CD4-positive, alpha-beta T cell (primary cell): ENCODE results near the gene UTP20. TPM values are rescaled to one million over a fixed set of nuclear protein-coding genes. Genes with fewer than 3 reads are reported as not detected.

Experiments
- ATAC-seq: fragments of 200-7000 bp; cut with Tn5 transposase; one replicate; pipeline ENCODE4 v1.10.0; 2022; ENCODE audit warnings: mild to moderate bottlenecking; ENCODE audit not compliant: poor library complexity
- CTCF ChIA-PET: fragments of 350-600 bp; sonication (Branson Sonifier 250); formaldehyde crosslinking; loops from one replicate; lab custom pipeline; 2021; ENCODE audit warnings: antibody characterized with exemption, inconsistent platforms; lab: Charles Lee
- POLR2A ChIA-PET: fragments of 350-600 bp; sonication (Branson Sonifier 250); formaldehyde crosslinking; loops from one replicate; lab custom pipeline; 2021; ENCODE audit warnings: antibody characterized with exemption, inconsistent platforms; lab: Charles Lee
- DNase-seq, 14 experiments: peaks; one replicate each; pipeline ENCODE4 v3.0.0-alpha.2; 2013 to 2020; ENCODE audit warnings: mixed read lengths in 2 of 14
- H3K27ac ChIP-seq, 2 donors: one replicate each; pipeline versions ENCODE4 v1.5.1 to v1.7.0; 2013; ENCODE audit warnings: low read length in 2 of 2, low read depth in 1 of 2, mild to moderate bottlenecking in 1 of 2
- H3K27me3 ChIP-seq, 2 experiments: 1 replicate in 1 of 2; 2 replicates in 1 of 2; pipeline versions ENCODE4 v1.6.1 to v1.7.0; 2013; ENCODE audit warnings: low read length in 2 of 2, control low read depth in 1 of 2, mild to moderate bottlenecking in 1 of 2, moderate library complexity in 1 of 2; ENCODE audit not compliant: insufficient read depth in 2 of 2, control insufficient read depth in 1 of 2
- H3K36me3 ChIP-seq: one replicate; pipeline ENCODE4 v1.6.1; 2013; ENCODE audit warnings: low read length, control low read depth; ENCODE audit not compliant: insufficient read depth
- H3K4me1 ChIP-seq: one replicate; pipeline ENCODE4 v1.6.1; 2013; ENCODE audit warnings: low read length, control low read depth; ENCODE audit not compliant: insufficient read depth
- H3K4me3 ChIP-seq: one replicate; pipeline ENCODE4 v1.5.1; 2013; ENCODE audit warnings: mild to moderate bottlenecking, low read length, moderate library complexity
- H3K9me3 ChIP-seq, 2 experiments: 1 replicate in 1 of 2; 2 replicates in 1 of 2; pipeline versions ENCODE4 v1.6.1 to v1.7.0; 2013; ENCODE audit warnings: low read length in 2 of 2, mild to moderate bottlenecking in 2 of 2, control low read depth in 1 of 2, moderate library complexity in 1 of 2; ENCODE audit not compliant: control insufficient read depth in 1 of 2, insufficient read depth in 1 of 2
- H3K27ac Mint-ChIP-seq: one replicate; pipeline ENCODE4 v1.8.0; 2020; ENCODE audit warnings: mixed read lengths
- H3K27me3 Mint-ChIP-seq: one replicate; pipeline ENCODE4 v1.8.0; 2021; ENCODE audit warnings: mixed read lengths
- H3K36me3 Mint-ChIP-seq: one replicate; pipeline ENCODE4 v1.8.0; 2021; ENCODE audit warnings: low read depth, mixed read lengths
- H3K4me1 Mint-ChIP-seq: one replicate; pipeline ENCODE4 v1.8.0; 2021; ENCODE audit warnings: low read depth, mixed read lengths
- H3K4me3 Mint-ChIP-seq: one replicate; pipeline ENCODE4 v1.8.0; 2020; ENCODE audit warnings: mild to moderate bottlenecking, mixed read lengths
- H3K9me3 Mint-ChIP-seq: one replicate; pipeline ENCODE4 v1.8.0; 2020; ENCODE audit warnings: mixed read lengths
- intact Hi-C, 2 experiments: fragments of 100-400 bp; cut with DNase I in 1 of 2; cut with micrococcal nuclease in 1 of 2; formaldehyde crosslinking; loops; one replicate each; pipeline versions ENCODE4 v1.15.1 to v1.9.0; 2023 to 2025; cut with DNase I, micrococcal nuclease
- total RNA-seq, 174 experiments: library from RNA in 2 of 174; stranded (reverse) in 2 of 174; gene quantifications; one replicate each; pipeline ENCODE4 v1.2.3 and lab custom pipeline; 2021 to 2026
- TF ChIP-seq, protein P1 (sequence below): fragments of 200-600 bp; IDR thresholded peaks from one replicate; pipeline ENCODE4 v1.8.0; 2022; ENCODE audit warnings: antibody characterized with exemption, mild to moderate bottlenecking

Gene UTP20
- total RNA-seq, 2 experiments from 2014 or later, result 9.1 to 9.6 TPM

DNA sequence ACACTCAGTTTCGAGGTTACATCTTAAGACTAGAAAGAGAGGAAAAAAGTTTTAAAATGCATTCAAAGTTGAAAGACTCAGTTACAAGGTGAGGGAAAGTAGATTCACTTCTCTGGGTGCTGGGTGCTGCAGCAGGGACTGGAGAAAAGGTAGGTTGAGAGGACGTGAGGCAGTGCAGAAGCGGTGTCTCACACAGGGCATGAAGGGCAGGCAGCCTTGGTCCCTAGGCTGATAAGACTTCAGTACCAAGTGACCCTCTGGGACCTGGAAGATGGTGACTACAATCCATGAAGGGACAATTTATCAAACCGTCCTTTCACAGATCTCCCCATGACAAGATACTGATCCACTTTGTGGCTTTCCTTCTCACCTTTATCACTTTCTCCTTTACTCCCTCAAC is 22.5 kb upstream of the UTP20 start:
- intact Hi-C loops, result no loop called here
- Mint-ChIP-seq H3K36me3 (no peaks in the 10 kb centered on the region), H3K9me3 (no peaks in the 10 kb centered on the region), H3K4me1 (no peaks in the 10 kb centered on the region), H3K27ac (no peak overlapping the region), H3K27me3 (peaks cover 14% of the 10 kb centered on the region), H3K4me3 (no peak overlapping the region)
- POLR2A ChIA-PET, result no interaction called here
- Histone ChIP-seq H3K27ac (no peak overlapping the region), H3K4me1 (no peaks in the 10 kb centered on the region), H3K4me3 (no peak overlapping the region), H3K27me3 (peaks cover 0 to 2% of the 10 kb centered on the region in 2 experiments), H3K36me3 (no peaks in the 10 kb centered on the region), H3K9me3 (no peaks in the 10 kb centered on the region)
- CTCF ChIA-PET, result no interaction called here
- DNase-seq (no peak), ATAC-seq (no peak)
- TF ChIP-seq, protein P1, sequence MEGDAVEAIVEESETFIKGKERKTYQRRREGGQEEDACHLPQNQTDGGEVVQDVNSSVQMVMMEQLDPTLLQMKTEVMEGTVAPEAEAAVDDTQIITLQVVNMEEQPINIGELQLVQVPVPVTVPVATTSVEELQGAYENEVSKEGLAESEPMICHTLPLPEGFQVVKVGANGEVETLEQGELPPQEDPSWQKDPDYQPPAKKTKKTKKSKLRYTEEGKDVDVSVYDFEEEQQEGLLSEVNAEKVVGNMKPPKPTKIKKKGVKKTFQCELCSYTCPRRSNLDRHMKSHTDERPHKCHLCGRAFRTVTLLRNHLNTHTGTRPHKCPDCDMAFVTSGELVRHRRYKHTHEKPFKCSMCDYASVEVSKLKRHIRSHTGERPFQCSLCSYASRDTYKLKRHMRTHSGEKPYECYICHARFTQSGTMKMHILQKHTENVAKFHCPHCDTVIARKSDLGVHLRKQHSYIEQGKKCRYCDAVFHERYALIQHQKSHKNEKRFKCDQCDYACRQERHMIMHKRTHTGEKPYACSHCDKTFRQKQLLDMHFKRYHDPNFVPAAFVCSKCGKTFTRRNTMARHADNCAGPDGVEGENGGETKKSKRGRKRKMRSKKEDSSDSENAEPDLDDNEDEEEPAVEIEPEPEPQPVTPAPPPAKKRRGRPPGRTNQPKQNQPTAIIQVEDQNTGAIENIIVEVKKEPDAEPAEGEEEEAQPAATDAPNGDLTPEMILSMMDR, result no peak

DNA sequence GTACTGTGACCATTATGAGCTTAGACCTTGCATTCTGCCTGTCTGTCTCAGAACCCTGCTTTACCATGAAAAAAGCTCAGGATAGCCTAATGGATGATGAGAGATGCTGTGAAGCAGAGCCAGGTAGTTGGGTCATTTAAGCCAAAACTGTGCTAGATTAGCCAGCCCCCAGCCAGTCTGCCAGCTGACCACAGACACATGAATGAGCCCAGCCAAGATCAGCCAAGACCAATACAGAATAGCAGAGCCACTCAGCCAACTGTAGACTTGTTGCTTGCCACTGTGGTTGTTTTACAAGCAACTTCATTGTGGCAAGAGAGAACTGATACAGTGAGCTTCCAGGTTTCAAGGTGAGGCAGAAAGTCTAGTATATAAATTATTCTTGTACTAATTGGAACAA is 12.8 kb upstream of the UTP20 start:
- no peak for ATAC-seq
- Histone ChIP-seq H3K4me1 (no peaks in the 10 kb centered on the region), H3K9me3 (peaks cover 0 to 5% of the 10 kb centered on the region in 2 experiments), H3K4me3 (no peak overlapping the region), H3K36me3 (no peaks in the 10 kb centered on the region), H3K27me3 (peaks cover 12 to 28% of the 10 kb centered on the region in 2 experiments), H3K27ac (no peak overlapping the region)
- Mint-ChIP-seq H3K27ac (no peak overlapping the region), H3K4me1 (no peaks in the 10 kb centered on the region), H3K27me3 (peaks cover 54% of the 10 kb centered on the region), H3K36me3 (no peaks in the 10 kb centered on the region), H3K4me3 (no peak overlapping the region), H3K9me3 (no peaks in the 10 kb centered on the region)
- POLR2A ChIA-PET, result no interaction called here
- CTCF ChIA-PET, result interaction anchor here (0.6 to 1.2 kb wide), 2 partner anchors 17 to 156 kb away, joined by 3 read pairs; no protein-coding TSS in a partner anchor
- DNase-seq, result no peak
- intact Hi-C loops, result no loop called here
- TF ChIP-seq, protein P1, result no peak

DNA sequence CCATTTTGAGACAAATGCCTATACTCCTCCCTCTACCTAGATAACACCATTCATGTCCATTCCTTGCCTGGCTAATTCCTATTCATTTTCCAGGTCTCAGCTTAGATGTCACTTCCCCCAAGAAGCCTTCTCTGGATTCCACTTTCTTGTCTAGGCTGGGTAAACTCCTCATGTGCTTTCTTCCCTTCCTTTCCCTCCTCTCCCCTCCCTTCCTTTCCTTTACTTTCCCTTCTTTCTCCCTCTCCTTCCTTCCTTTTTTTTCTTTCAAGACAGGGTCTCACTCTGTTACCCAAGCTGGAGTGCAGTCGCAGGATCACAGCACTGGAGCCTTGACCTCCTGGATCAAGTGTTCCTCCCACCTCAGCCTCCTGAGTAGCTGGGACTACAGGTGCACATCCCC is 3.5 kb upstream of the UTP20 start:
- no peak overlapping the region for H3K4me3 Mint-ChIP-seq

More for the DNA sequence above, 3.5 kb upstream of the UTP20 start:
- DNase-seq, result no peak
- intact Hi-C loops, result loop anchor here in 1 of 2 experiments (5.0 to 10.0 kb wide), 3 partner anchors 786 to 1129 kb away; partner anchors contain the start of gene WASHC3
- Mint-ChIP-seq H3K9me3 (no peaks in the 10 kb centered on the region), H3K27ac (no peak overlapping the region), H3K27me3 (peaks cover 30% of the 10 kb centered on the region), H3K36me3 (peaks cover 6% of the 10 kb centered on the region), H3K4me1 (peaks cover 10% of the 10 kb centered on the region)
- Histone ChIP-seq H3K36me3 (no peaks in the 10 kb centered on the region), H3K4me3 (no peak overlapping the region), H3K4me1 (peaks cover 8% of the 10 kb centered on the region), H3K9me3 (no peaks in the 10 kb centered on the region), H3K27me3 (no peaks in the 10 kb centered on the region), H3K27ac (no peak overlapping the region)
- TF ChIP-seq, protein P1, result no peak
- ATAC-seq, result no peak
- ChIA-PET CTCF (no interaction called here), POLR2A (no interaction called here)
